ENCODE results near the gene KIAA1755. TPM values are rescaled to one million over a fixed set of nuclear protein-coding genes. Genes with fewer than 3 reads are reported as not detected.

The KIAA1755 gene
- total RNA-seq, 1 experiment from 2014 or later = 0.44 TPM

DNA sequence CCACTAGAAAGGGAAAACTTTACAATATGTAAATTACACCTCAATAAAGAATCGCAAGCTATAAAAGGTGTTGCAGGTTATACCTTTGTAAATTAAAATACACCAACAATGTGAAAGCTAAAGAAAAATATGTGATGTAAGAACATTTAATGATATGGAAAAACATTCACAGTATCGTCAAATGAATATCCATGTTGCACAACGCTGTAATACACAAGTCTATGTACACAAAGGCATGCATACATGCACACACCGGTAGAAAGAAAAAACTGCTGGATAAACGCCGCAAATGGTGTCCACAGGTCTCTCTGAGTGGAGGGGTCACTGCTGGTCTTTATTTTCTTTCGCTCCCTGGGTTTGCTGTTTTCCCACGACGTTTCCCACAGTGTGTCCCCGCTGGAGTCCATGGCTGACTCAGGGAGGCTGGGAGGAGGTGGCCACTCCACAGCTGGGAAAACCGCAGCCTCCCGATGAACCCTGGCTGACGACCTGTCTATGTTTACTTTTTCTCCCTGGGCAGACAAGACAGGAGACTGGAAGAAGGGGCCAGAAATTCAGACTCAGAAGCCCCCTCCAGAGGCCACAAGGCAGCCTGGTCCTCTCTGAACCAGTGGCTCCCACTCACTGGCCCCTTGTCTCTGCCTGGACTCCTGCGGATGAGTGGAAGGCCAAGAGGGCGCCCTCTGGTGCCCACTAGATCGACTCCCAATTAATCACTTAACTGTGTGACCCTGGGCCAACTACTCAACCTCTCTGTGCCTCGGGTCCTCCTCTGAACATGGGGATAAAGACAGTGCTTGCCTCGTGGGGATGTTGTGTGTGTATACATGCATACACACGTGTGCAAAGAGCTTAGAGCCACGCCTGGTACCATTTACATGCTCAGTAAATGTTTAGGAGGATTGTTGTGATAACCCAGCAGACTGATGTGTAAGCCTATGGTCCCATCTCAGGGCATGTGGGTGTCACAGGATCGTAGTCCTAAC is 30.6 kb upstream of the KIAA1755 start:
- H3K79me2 ChIP-seq (ENCODE audit: low read length) = no peaks in the 10 kb centered on the region
- H3K4me2 ChIP-seq (ENCODE audit: low read length) = peak overlapping the region; percentile 44
- POLR2A ChIA-PET (ENCODE audit: unreplicated experiment) = no interaction called here
- TF ChIP-seq, protein P1, sequence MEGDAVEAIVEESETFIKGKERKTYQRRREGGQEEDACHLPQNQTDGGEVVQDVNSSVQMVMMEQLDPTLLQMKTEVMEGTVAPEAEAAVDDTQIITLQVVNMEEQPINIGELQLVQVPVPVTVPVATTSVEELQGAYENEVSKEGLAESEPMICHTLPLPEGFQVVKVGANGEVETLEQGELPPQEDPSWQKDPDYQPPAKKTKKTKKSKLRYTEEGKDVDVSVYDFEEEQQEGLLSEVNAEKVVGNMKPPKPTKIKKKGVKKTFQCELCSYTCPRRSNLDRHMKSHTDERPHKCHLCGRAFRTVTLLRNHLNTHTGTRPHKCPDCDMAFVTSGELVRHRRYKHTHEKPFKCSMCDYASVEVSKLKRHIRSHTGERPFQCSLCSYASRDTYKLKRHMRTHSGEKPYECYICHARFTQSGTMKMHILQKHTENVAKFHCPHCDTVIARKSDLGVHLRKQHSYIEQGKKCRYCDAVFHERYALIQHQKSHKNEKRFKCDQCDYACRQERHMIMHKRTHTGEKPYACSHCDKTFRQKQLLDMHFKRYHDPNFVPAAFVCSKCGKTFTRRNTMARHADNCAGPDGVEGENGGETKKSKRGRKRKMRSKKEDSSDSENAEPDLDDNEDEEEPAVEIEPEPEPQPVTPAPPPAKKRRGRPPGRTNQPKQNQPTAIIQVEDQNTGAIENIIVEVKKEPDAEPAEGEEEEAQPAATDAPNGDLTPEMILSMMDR (conservative IDR thresholded peaks at IDR 0.05; ENCODE audit: low read depth, low read length) = peak; percentile 85
- TF ChIP-seq EZH2 (IDR thresholded peaks at IDR 0.05; ENCODE audit: low read length, unreplicated experiment) = no peak
- no peak overlapping the region for H3K27ac ChIP-seq (ENCODE audit: low read length)
- H3K36me3 ChIP-seq (ENCODE audit: low read depth, low read length) = no peaks in the 10 kb centered on the region
- CTCF ChIA-PET = no interaction called here
- H4K20me1 ChIP-seq (ENCODE audit: low read length) = no peaks in the 10 kb centered on the region
- DNase-seq (peak; percentile 58), ATAC-seq (peak; percentile 86)
- no peak overlapping the region for H3K9ac ChIP-seq (ENCODE audit: low read length)
- no peaks in the 10 kb centered on the region for H3F3A ChIP-seq (ENCODE audit: low read length, unreplicated experiment)
- H3K4me3 ChIP-seq (ENCODE audit: low read length) = peak overlapping the region; percentile 13
- no peaks in the 10 kb centered on the region for H3K9me2 ChIP-seq (replicated peaks; ENCODE audit: low read length)
- no peaks in the 10 kb centered on the region for H3K27me3 ChIP-seq (ENCODE audit: low read length)
- H3K4me1 ChIP-seq (ENCODE audit: insufficient read depth, low read length) = no peaks in the 10 kb centered on the region
- no peaks in the 10 kb centered on the region for H3K9me3 ChIP-seq (ENCODE audit: low read length)
- intact Hi-C loops (cut with micrococcal nuclease) = loop anchor here (1.0 kb wide), 2 partner anchors 31 to 62 kb away; no protein-coding TSS in a partner anchor
- H2AFZ ChIP-seq (ENCODE audit: low read length) = peak overlapping the region; percentile 42
- BruUV-seq (replicated peaks) = no TSS peak

DNA sequence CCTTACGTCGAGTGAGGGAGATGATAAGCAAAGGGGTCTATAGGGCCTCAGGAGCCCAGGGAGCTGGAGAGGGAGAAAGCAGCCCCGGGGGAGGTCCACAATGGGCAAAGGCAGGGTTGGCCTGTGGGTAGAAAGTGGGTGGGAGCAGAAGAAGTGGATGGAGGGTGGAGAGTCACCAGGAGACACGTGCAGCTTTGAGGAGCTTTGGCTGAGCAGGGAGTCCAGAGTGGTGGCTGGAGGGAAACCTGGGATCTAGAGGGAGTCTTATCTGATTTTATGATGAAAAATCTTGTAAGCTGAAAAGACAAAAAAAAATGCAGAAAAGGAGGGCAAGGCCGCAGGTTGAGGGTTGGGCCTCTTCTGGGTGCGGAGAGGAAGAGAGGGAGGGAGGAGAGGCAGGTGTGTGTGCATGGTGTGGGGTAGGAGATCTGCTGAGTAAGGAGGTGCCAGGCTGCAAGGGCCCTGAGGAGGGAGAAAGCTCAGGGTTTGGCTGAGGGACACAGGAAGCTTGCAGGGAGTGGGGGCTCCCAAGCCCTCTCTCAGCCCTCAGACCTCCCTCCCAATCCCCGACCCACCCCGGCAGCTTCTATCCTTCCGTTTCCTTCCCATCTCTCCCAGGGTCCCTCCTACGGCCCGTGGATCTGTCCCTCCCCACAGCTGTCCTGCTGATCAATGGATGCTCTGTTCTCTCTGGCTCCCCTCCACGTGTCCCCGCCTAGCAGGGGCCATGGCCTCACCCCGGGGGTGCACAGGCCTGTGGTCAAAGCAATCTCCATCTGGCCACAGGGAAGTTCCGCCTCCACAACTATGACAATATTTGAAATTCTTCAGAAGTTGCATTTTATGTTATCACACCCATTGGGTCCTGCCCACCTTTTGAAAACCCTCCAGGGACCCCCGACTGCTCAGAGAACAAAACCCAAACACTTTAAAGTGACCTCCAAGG is 26.3 kb upstream of the KIAA1755 start:
- BruUV-seq (replicated peaks) = no TSS peak
- ChIA-PET POLR2A (ENCODE audit: unreplicated experiment) (no interaction called here), CTCF (no interaction called here)

More for the DNA sequence above, 26.3 kb upstream of the KIAA1755 start:
- TF ChIP-seq, protein P1 (conservative IDR thresholded peaks at IDR 0.05; ENCODE audit: low read depth, low read length) = no peak
- TF ChIP-seq EZH2 (IDR thresholded peaks at IDR 0.05; ENCODE audit: low read length, unreplicated experiment) = no peak
- TF ChIP-seq EZH2phosphoT487 (IDR thresholded peaks at IDR 0.05; ENCODE audit: borderline replicate concordance, low read length) = no peak
- Histone ChIP-seq H3K4me3 (ENCODE audit: low read length) (no peak overlapping the region), H3K79me2 (ENCODE audit: low read length) (no peaks in the 10 kb centered on the region), H3F3A (ENCODE audit: low read length, unreplicated experiment) (no peaks in the 10 kb centered on the region), H3K9me3 (ENCODE audit: low read length) (no peaks in the 10 kb centered on the region), H3K36me3 (ENCODE audit: low read depth, low read length) (no peaks in the 10 kb centered on the region), H3K4me2 (ENCODE audit: low read length) (no peak overlapping the region), H3K4me1 (ENCODE audit: insufficient read depth, low read length) (no peaks in the 10 kb centered on the region), H3K27ac (ENCODE audit: low read length) (no peak overlapping the region), H3K9ac (ENCODE audit: low read length) (no peak overlapping the region), H3K9me2 (replicated peaks; ENCODE audit: low read length) (no peaks in the 10 kb centered on the region), H4K20me1 (ENCODE audit: low read length) (no peaks in the 10 kb centered on the region), H3K27me3 (ENCODE audit: low read length) (no peaks in the 10 kb centered on the region), H2AFZ (ENCODE audit: low read length) (no peak overlapping the region)
- DNase-seq (no peak), ATAC-seq (no peak)
- intact Hi-C loops (cut with micrococcal nuclease) = no loop called here

All from PC-3 (cell line).